Stimulated activated CD8-positive, alpha-beta memory T cell treated with anti-CD3 and anti-CD28 coated beads, Interleukin-15, amount 100 ng/mL, for 24 hours (primary cell): ENCODE results near the gene LUC7L2.
"Not testable (repeated sequence)": the region's sequence is repeated elsewhere in the genome, so short reads cannot be mapped to it uniquely, and the experiment has no call there.

Experiments used
- DNase-seq: peaks from one replicate; pipeline ENCODE4 v3.0.0-alpha.2; 2020; ENCODE audit warnings: low read depth

Gene LUC7L2

DNA sequence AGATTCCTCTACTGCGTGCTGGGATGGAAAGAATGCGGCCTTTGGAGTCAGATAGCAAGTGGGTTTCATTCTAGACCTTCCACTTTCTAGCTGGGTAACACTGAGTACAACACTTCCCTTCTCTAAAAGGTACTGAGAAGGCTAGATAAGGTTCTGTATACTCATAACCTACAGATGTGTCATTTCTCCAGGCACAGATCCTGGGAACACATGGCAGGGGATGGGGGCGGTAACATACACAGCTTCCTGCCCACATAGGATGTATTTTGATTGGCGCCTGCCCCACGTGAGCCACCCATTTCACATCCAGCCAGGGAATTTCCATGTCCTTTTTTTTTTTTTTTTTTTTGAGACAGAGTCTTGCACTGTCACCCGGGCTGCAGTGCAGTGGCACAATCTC, 91.9 kb downstream of the LUC7L2 start:
- DNase-seq, result no peak

DNA sequence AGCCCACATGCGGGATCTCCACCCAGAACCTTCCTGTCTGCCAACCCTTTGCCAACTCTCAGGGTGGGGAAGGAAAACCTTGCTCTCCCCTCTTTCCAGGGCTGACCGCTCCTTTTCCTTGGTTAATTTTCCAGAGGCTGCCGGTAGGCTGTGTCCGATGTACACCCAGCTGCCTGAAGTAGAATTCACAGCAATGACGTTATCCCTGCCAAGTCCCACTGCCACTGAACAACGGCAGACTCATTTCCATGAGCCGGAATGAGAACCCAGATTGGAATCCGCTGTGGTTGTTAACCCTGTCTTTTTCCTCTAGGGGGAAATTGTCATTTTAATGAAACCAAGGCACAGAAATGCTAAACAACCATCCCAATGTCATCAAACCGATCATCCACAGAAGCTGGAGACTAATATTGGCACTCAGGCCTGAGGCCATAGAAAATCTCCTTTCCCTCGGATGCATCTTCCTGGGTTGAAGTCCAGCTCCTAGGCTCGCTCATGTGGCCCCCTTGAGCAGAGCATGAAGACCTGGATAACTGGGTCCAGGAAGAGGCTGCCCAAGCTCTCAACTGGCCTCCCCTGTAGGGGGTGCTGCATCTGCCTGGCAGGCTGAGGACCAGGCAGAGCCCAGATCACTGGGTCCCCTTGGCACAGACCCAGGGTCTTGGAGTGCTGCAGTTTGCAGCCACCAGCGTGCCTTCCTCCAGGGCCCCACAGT, 93.4 kb downstream of the LUC7L2 start:
- DNase-seq, result no peak

DNA sequence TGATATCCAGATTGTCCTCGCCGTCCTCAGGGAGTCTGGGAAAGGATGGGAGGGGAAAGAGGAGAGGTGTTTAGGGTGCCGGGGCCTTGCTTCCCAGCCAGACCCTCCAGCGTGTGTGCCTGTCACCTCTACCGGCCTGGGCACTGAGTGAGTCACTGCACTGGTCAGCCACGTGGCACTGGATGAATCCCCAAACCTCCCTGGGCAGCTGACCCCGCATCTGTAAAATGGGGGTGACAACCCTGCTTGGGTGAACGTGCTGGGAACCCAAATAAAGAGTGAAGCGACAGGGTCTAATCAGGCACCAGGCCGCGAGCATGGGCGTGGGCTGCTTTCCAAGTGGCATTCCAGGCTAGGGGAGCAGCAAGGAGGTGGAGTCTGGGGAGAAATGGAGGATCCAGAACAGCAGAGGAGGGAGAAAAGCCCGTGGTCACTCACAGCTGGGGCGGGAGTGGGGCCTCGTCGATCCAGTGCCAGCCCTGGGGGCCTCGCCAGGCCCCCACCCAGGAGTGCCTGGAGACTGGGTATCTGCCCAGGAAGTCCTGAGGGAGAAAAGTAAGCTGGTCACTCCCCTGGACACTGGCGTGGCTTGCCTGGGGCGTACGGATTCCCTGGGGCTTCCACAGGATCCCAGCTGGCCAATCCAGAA, 94.1 kb downstream of the LUC7L2 start:
- DNase-seq, result no peak

- DNase-seq, result no peak
These were observed 96.1 kb downstream of the LUC7L2 start for GRCh38 chr7:139455789-139456188.

DNA sequence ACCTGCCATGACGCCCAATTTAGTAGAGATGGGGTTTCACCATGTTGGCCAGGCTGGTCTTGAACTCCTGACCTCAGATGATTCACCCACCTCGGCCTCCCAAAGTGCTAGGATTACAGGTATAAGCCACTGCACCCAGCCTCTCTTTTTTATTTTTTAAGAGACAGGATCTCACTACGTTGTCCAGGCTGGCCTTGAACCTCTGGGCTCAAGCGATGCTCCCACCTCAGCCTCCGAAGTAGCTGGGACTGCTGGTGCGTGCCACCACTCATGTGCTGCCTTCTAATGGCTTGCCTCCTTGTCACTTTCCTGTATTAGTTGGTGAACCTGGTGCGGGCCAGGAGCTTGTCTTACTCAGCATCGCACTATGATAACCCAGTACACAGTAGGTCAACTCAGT, 96.8 kb downstream of the LUC7L2 start:
- no peak for DNase-seq

DNA sequence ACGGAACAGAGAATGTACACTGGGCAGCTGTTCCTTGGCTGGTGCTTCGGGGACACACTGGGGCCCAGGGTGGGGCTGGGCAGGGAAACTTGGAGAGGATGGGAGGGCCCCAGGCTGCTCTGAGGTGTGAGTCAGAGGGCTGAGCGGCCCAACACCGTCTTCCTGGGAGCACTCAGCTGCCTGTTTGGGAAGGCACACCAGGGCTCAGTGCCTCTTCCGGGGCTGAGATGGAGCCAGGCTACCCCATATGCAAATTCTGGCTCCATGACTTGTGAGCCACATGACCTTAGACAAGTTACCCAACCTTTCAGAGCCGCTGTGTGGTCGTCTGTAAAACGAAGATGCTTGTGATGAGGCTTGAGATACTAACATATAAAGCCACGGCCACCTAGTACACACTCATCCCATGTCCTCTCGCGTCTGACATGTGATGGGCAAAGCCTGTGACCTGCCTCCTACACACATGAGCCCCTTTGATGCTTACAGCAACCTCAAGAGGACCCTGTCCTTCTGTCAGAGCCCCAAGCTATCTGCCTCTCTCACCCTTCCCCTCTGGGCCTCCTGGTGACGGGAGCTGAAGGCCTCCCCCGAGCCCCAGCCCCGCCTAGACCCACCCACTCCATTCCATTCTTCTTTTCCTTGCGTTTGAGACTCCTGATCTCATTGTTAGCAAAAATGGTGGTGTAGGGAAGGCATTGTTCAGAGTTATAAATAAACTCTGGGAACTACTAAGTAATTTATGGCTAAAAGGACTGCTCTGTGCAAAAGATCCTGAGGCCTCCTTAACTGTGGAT, 97.7 kb downstream of the LUC7L2 start:
- no peak for DNase-seq

DNA sequence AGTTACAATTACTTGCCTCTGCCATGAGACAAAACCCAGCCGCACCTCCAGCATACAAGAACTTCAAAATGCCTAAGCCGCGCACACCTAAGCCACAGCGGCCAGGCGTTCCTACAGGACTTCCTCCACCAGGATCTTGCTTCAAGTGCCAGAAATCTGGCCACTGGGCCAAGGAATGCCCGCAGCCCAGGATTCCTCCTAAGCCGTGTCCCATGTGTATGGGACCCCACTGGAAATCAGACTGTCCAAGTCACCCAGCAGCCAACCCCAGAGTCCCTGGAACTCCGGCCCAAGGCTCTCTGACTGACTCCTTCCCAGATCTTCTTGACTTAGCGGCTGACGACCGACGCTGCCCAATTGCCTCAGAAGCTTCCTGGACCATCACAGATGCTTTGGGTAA, 103.7 kb downstream of the LUC7L2 start:
- not testable (repeated sequence) for DNase-seq

DNA sequence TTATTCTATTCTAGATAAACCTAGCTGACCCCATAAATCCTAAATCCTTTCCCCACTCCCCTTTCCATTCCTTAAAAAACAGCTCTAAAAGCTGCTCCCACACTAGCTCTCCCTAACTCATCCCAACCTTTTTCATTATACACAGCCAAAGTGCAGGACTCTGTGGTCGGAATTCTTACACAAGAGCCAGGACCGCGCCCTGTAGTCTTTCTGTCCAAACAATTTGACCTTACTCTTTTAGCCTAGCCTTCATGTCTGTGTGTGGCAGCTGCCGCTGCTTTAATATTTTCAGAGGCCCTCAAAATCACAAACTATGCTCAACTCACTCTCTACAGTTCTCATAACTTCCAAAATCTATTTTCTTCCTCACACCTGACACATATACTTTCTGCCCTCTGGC, 104.8 kb downstream of the LUC7L2 start:
- DNase-seq, result not testable (repeated sequence)

DNA sequence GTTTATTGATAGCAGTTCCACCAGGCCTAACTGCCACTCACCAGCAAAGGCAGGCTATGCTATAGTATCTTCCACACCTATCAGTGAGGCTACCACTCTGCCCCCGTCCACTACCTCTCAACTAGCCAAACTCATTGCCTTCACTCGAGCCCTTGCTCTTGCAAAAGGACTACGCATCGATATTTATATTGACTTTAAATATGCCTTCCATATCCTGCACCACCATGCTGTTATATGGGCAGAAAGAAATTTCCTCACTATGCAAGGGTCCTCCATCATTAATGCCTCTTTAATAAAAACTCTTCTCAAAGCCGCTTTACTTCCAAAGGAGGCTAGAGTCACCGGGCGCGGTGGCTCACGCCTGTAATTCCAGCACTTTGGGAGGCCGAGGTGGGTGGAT, 105.4 kb downstream of the LUC7L2 start:
- not testable (repeated sequence) for DNase-seq

- DNase-seq, result not testable (repeated sequence)
These were observed 108.0 kb downstream of the LUC7L2 start for GRCh38 chr7:139467729-139468128.

DNA sequence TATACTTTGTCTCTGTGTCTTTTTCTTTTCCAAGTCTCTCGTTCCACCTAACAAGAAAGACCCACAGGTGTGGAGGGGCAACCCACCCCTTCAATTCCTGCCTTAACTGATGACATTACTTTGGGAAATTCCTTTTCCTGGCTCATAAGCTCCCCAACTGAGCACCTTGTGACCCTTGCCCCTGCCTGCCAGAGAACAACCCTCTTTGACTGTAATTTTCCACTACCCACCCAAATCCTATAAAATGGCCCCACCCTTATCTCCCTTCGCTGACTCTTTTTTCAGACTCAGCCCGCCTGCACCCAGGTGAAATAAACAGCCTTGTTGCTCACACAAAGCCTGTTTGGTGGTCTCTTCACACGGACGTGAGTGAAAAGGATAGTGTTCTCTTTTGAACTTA, 108.6 kb downstream of the LUC7L2 start:
- DNase-seq, result not testable (repeated sequence)

DNA sequence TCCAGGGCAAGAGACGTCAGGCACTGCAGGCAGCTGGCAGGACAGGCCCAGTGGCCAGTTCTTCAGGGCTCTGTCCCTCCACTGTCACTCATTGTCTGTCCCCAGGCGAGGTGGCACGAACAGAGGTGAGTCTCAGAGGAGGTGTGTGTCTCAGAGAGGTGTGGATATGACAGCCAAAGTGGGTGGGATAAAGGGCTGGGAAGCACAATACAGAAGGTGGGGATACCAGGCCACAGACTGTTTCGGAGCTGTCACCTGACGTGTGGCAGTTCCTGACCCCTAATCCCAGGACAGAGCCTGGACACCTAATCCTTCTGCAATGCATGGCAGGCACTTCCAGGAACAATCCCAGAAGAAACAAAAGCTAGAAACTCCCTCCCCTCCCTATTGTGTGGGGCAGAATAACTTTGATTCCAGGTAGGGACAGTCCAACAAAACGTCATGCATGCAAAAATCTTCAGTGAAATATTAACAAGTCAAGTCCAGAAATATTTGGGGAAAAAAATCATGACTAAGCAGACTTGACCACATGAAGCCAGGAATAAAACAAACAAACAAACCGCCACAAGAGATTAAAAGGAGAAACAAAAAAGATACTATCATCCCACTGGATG, 112.2 kb downstream of the LUC7L2 start:
- DNase-seq, result no peak
